Upper lobe of right lung (tissue), 1 donor: Measurements from ENCODE around the gene MAP2K5. TPM values are rescaled to one million over a fixed set of nuclear protein-coding genes. Genes with fewer than 3 reads are reported as not detected.

Experiments used
- ATAC-seq: fragments of 200-7000 bp; cut with Tn5 transposase; one replicate; pipeline ENCODE4 v1.9.1; 2020; ENCODE audit warnings: mild to moderate bottlenecking, moderate library complexity
- DNase-seq: peaks from one replicate; pipeline ENCODE4 v3.0.0-alpha.2; 2020
- H3K27ac ChIP-seq: fragments of 200-600 bp; one replicate; pipeline ENCODE4 v1.8.0; 2022
- H3K27me3 ChIP-seq: fragments of 200-600 bp; one replicate; pipeline ENCODE4 v1.8.0; 2022; ENCODE audit warnings: mild to moderate bottlenecking
- H3K36me3 ChIP-seq: fragments of 200-600 bp; one replicate; pipeline ENCODE4 v1.8.0; 2022
- H3K4me1 ChIP-seq: fragments of 200-600 bp; one replicate; pipeline ENCODE4 v1.8.0; 2022
- H3K4me3 ChIP-seq: fragments of 200-600 bp; one replicate; pipeline ENCODE4 v1.8.0; 2022; ENCODE audit warnings: mild to moderate bottlenecking
- H3K9me3 ChIP-seq: fragments of 200-600 bp; one replicate; pipeline ENCODE4 v1.8.0; 2022
- CTCF ChIP-seq: fragments of 200-600 bp; IDR thresholded peaks from one replicate; pipeline ENCODE4 v1.8.0; 2022; ENCODE audit warnings: antibody characterized with exemption
- intact Hi-C: fragments of 100-400 bp; cut with DNase I; formaldehyde crosslinking; loops from one replicate; pipeline ENCODE4 v1.11.0; 2022
- total RNA-seq: library from RNA; stranded (reverse); fragmentation: NEBNext Ultra II Directional; extraction: Animal tissue kit (Norgen Biotek cat#: 25700); gene quantifications from one replicate; pipeline ENCODE4 v1.2.1, GENCODE V29; 2021
- donor health status: DM: no; HTN: yes; CAD: no; lungs with severe emphysema.

The MAP2K5 gene
- total RNA-seq, 1 donor from 2014 or later: 18.3 TPM

GRCh38 chr15:67828969-67829646, 286.6 kb downstream of the MAP2K5 start:
- no peaks in the 10 kb centered on the region for H3K9me3 ChIP-seq
- H3K36me3 ChIP-seq: no peaks in the 10 kb centered on the region
- no peak overlapping the region for H3K4me3 ChIP-seq
- peaks cover 100% of the 10 kb centered on the region for H3K27me3 ChIP-seq
- TF ChIP-seq CTCF: no peak
- DNase-seq (peak; percentile 51), ATAC-seq (no peak)
- H3K27ac ChIP-seq: no peak overlapping the region
- intact Hi-C loops: no loop called here
- H3K4me1 ChIP-seq: peaks cover 47% of the 10 kb centered on the region

GRCh38 chr15:67829647-67830504, 287.4 kb downstream of the MAP2K5 start:
- intact Hi-C loops: loop anchor here (5.0 to 10.0 kb wide), 3 partner anchors 305 to 885 kb away; partner anchors contain the start of gene C15orf61
- H3K27ac ChIP-seq: no peak overlapping the region
- no peak for TF ChIP-seq CTCF
- peaks cover 55% of the 10 kb centered on the region for H3K4me1 ChIP-seq
- no peaks in the 10 kb centered on the region for H3K36me3 ChIP-seq
- ATAC-seq (no peak), DNase-seq (peak; percentile 55)
- H3K9me3 ChIP-seq: no peaks in the 10 kb centered on the region
- H3K27me3 ChIP-seq: peaks cover 100% of the 10 kb centered on the region
- no peak overlapping the region for H3K4me3 ChIP-seq

- DNase-seq: no peak
- Histone ChIP-seq H3K4me1 (peaks cover 60% of the 10 kb centered on the region), H3K36me3 (no peaks in the 10 kb centered on the region), H3K4me3 (no peak overlapping the region), H3K27me3 (peaks cover 98% of the 10 kb centered on the region), H3K27ac (no peak overlapping the region), H3K9me3 (no peaks in the 10 kb centered on the region)
- TF ChIP-seq CTCF: no peak
- intact Hi-C loops: loop anchor here (5.0 to 10.0 kb wide), 3 partner anchors 307 to 887 kb away; partner anchors contain the start of gene C15orf61
- no peak for ATAC-seq
These were observed 288.9 kb downstream of the MAP2K5 start for GRCh38 chr15:67831363-67831762.

- Histone ChIP-seq H3K4me1 (peaks cover 60% of the 10 kb centered on the region), H3K27ac (no peak overlapping the region), H3K4me3 (no peak overlapping the region), H3K27me3 (peaks cover 91% of the 10 kb centered on the region), H3K36me3 (no peaks in the 10 kb centered on the region), H3K9me3 (no peaks in the 10 kb centered on the region)
- DNase-seq: peak; percentile 43
- no peak for TF ChIP-seq CTCF
- no peak for ATAC-seq
- intact Hi-C loops: loop anchor here (5.0 to 10.0 kb wide), 3 partner anchors 307 to 887 kb away; partner anchors contain the start of gene C15orf61
These were observed 289.6 kb downstream of the MAP2K5 start for GRCh38 chr15:67832031-67832551.

- peaks cover 54% of the 10 kb centered on the region for H3K4me1 ChIP-seq
- no peaks in the 10 kb centered on the region for H3K9me3 ChIP-seq
- H3K27ac ChIP-seq: no peak overlapping the region
- no peak for TF ChIP-seq CTCF
- intact Hi-C loops: loop anchor here (5.0 to 10.0 kb wide), 3 partner anchors 308 to 888 kb away; partner anchors contain the start of gene C15orf61
- no peaks in the 10 kb centered on the region for H3K36me3 ChIP-seq
- H3K27me3 ChIP-seq: peaks cover 81% of the 10 kb centered on the region
- no peak for ATAC-seq
- H3K4me3 ChIP-seq: peak overlapping the region; percentile 45
- no peak for DNase-seq
These were observed 290.6 kb downstream of the MAP2K5 start for GRCh38 chr15:67832897-67833709.
